HepG2 (cell line): Measurements from ENCODE around the gene USE1. TPM values are rescaled to one million over a fixed set of nuclear protein-coding genes. Genes with fewer than 3 reads are reported as not detected.

ENCODE experiments used
- EP300 ChIP-seq, 3 experiments: sonication (generic) in 1 of 3; formaldehyde crosslinking in 1 of 3; IDR thresholded peaks; 2 replicates each; pipeline versions ENCODE4 v1.5.1 to v1.6.1; 2011 to 2020; ENCODE audit warnings: low read depth in 2 of 3, low read length in 2 of 3, borderline replicate concordance in 1 of 3, improper control_type of control experiment in 1 of 3, mild to moderate bottlenecking in 1 of 3, missing genetic modification reagents in 1 of 3, moderate library complexity in 1 of 3
- FOXA3 ChIP-seq: IDR thresholded peaks from 2 replicates; pipeline ENCODE4 v1.6.1; 2016; ENCODE audit warnings: missing genetic modification reagents, missing compliant biosample characterization
- KDM4B ChIP-seq: sonication (generic); formaldehyde crosslinking; IDR thresholded peaks from 2 replicates; pipeline ENCODE4 v1.4.0; 2020; ENCODE audit warnings: missing genetic modification reagents
- MED1 ChIP-seq: sonication (generic); formaldehyde crosslinking; IDR thresholded peaks from 2 replicates; pipeline ENCODE4 v1.4.0; 2020; ENCODE audit warnings: missing genetic modification reagents
- NR2F1 ChIP-seq, 2 experiments: fragments of 450-650 bp in 1 of 2; formaldehyde crosslinking in 1 of 2; IDR thresholded peaks; 2 replicates each; pipeline versions ENCODE4 v1.5.0 to v1.6.1; 2016 to 2020; ENCODE audit warnings: mild to moderate bottlenecking in 1 of 2, missing compliant biosample characterization in 1 of 2, missing genetic modification reagents in 1 of 2, moderate library complexity in 1 of 2
- SRSF1 ChIP-seq: fragments of 200-400 bp; formaldehyde crosslinking; optimal IDR thresholded peaks from 2 replicates; pipeline ENCODE3; 2017; ENCODE audit warnings: mild to moderate bottlenecking, low read depth, low read length, moderate library complexity
- ZBTB7A ChIP-seq: sonication (generic); formaldehyde crosslinking; IDR thresholded peaks from 2 replicates; pipeline ENCODE4 v1.8.0; 2022; ENCODE audit warnings: mild to moderate bottlenecking, missing genetic modification reagents
- ZMYM3 ChIP-seq: sonication (generic); formaldehyde crosslinking; IDR thresholded peaks from 2 replicates; pipeline ENCODE4 v1.5.1; 2020; ENCODE audit warnings: mild to moderate bottlenecking, missing genetic modification reagents
- ZNF136 ChIP-seq: sonication (generic); formaldehyde crosslinking; IDR thresholded peaks from 2 replicates; pipeline ENCODE4 v1.8.1; 2022; ENCODE audit warnings: low read depth, mild to moderate bottlenecking, moderate library complexity, missing genetic modification reagents
- ZNF558 ChIP-seq: sonication (generic); formaldehyde crosslinking; IDR thresholded peaks from 2 replicates; pipeline ENCODE4 v1.9.0; 2022; ENCODE audit warnings: mild to moderate bottlenecking, missing genetic modification reagents, borderline replicate concordance
- ZNF609 ChIP-seq: sonication (generic); formaldehyde crosslinking; IDR thresholded peaks from 2 replicates; pipeline ENCODE4 v1.4.0; 2020; ENCODE audit warnings: mild to moderate bottlenecking, missing genetic modification reagents, borderline replicate concordance
- polyA plus RNA-seq, 8 experiments: library from polyadenylated mRNA; depleted of rRNA in 3 of 8; stranded (reverse) in 7 of 8; unstranded in 1 of 8; fragments of >200 nt; fragmentation: Illumina TruSeq in 4 of 8; extraction: Trizol in 4 of 8; gene quantifications; 2 replicates each; pipeline versions ENCODE4 v1.2.1 to v1.2.3, GENCODE V29; 2011 to 2016; ENCODE audit warnings: low read depth in 4 of 8, missing spikeins in 1 of 8, mixed read lengths in 1 of 8; ENCODE audit not compliant: insufficient read depth in 1 of 8
- total RNA-seq, 5 experiments: library from RNA; depleted of rRNA; stranded (reverse); fragments of >200 nt; fragmentation: Illumina TruSeq; extraction: Trizol; gene quantifications; 2 replicates each; pipeline ENCODE4 v1.2.3, GENCODE V29; 2016; ENCODE audit warnings: low read depth in 1 of 5
- TF ChIP-seq, protein P1 (sequence below): sonication (generic); formaldehyde crosslinking; IDR thresholded peaks from 2 replicates; pipeline ENCODE4 v1.5.0; 2020; ENCODE audit warnings: missing genetic modification reagents
- TF ChIP-seq, protein P2 (sequence below): sonication (generic); formaldehyde crosslinking; IDR thresholded peaks from 2 replicates; pipeline ENCODE4 v1.4.0; 2020; ENCODE audit warnings: missing genetic modification reagents

Gene USE1
- total and polyA plus RNA-seq, 2 of the 13 experiments (the other 11 are each of a cell fraction or from before 2014, with no cell fraction given), result 9.9 to 17.6 TPM

GRCh38 chr19:17240062-17240752 is 25.1 kb downstream of the USE1 start (continued):
- TF ChIP-seq, protein P1, sequence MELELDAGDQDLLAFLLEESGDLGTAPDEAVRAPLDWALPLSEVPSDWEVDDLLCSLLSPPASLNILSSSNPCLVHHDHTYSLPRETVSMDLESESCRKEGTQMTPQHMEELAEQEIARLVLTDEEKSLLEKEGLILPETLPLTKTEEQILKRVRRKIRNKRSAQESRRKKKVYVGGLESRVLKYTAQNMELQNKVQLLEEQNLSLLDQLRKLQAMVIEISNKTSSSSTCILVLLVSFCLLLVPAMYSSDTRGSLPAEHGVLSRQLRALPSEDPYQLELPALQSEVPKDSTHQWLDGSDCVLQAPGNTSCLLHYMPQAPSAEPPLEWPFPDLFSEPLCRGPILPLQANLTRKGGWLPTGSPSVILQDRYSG (CRISPR knock-in tag), result no peak
- peak; percentile 52; the same call in 1 of the 2 replicates for TF ChIP-seq FOXA3 (CRISPR knock-in tag)
- no peak; the same call in none of the 2 replicates for TF ChIP-seq ZNF609 (CRISPR knock-in tag)
- TF ChIP-seq ZBTB7A (CRISPR knock-in tag), result peak; percentile 38; the same call in 1 of the 2 replicates
- TF ChIP-seq SRSF1, result no peak
- 0 out of 2 replicates have a peak, but pooled peaks have one; percentile 71 for TF ChIP-seq ZNF558 (CRISPR knock-in tag)
- TF ChIP-seq ZNF136, result 0 out of 2 replicates have a peak, but pooled peaks have one; percentile 8
- peak; percentile 62 for TF ChIP-seq MED1 (CRISPR knock-in tag)
- TF ChIP-seq NR2F1 (CRISPR knock-in tag; IDR thresholded peaks at IDR 0.05), result peak; percentile 62 to 67; a peak in 3 of 4 replicates
- TF ChIP-seq ZMYM3 (CRISPR knock-in tag), result peak; percentile 56; the same call in 1 of the 2 replicates
- TF ChIP-seq, protein P2, sequence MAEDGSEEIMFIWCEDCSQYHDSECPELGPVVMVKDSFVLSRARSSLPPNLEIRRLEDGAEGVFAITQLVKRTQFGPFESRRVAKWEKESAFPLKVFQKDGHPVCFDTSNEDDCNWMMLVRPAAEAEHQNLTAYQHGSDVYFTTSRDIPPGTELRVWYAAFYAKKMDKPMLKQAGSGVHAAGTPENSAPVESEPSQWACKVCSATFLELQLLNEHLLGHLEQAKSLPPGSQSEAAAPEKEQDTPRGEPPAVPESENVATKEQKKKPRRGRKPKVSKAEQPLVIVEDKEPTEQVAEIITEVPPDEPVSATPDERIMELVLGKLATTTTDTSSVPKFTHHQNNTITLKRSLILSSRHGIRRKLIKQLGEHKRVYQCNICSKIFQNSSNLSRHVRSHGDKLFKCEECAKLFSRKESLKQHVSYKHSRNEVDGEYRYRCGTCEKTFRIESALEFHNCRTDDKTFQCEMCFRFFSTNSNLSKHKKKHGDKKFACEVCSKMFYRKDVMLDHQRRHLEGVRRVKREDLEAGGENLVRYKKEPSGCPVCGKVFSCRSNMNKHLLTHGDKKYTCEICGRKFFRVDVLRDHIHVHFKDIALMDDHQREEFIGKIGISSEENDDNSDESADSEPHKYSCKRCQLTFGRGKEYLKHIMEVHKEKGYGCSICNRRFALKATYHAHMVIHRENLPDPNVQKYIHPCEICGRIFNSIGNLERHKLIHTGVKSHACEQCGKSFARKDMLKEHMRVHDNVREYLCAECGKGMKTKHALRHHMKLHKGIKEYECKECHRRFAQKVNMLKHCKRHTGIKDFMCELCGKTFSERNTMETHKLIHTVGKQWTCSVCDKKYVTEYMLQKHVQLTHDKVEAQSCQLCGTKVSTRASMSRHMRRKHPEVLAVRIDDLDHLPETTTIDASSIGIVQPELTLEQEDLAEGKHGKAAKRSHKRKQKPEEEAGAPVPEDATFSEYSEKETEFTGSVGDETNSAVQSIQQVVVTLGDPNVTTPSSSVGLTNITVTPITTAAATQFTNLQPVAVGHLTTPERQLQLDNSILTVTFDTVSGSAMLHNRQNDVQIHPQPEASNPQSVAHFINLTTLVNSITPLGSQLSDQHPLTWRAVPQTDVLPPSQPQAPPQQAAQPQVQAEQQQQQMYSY (CRISPR knock-in tag), result no peak
- peak; percentile 45; the same call in 1 of the 2 replicates for TF ChIP-seq KDM4B (CRISPR knock-in tag)
- peak in 1 of 2 experiments; percentile 45; a peak in 1 of 4 replicates for TF ChIP-seq EP300 (IDR thresholded peaks at IDR 0.05; ENCODE audit: low read depth in 2 of 2, low read length in 2 of 2)
- TF ChIP-seq EP300 (CRISPR knock-in tag; IDR thresholded peaks at IDR 0.05; ENCODE audit: borderline replicate concordance), result no peak
